Glomerular visceral epithelial cell (primary cell): ENCODE results near the gene DDIT4L.
"Not testable (repeated sequence)": the region's sequence is repeated elsewhere in the genome, so short reads cannot be mapped to it uniquely, and the experiment has no call there.

ENCODE experiments used
- DNase-seq: peaks from one replicate; pipeline ENCODE4 v3.0.0-alpha.2; 2016; ENCODE audit errors: extremely low spot score

Gene DDIT4L

DNA sequence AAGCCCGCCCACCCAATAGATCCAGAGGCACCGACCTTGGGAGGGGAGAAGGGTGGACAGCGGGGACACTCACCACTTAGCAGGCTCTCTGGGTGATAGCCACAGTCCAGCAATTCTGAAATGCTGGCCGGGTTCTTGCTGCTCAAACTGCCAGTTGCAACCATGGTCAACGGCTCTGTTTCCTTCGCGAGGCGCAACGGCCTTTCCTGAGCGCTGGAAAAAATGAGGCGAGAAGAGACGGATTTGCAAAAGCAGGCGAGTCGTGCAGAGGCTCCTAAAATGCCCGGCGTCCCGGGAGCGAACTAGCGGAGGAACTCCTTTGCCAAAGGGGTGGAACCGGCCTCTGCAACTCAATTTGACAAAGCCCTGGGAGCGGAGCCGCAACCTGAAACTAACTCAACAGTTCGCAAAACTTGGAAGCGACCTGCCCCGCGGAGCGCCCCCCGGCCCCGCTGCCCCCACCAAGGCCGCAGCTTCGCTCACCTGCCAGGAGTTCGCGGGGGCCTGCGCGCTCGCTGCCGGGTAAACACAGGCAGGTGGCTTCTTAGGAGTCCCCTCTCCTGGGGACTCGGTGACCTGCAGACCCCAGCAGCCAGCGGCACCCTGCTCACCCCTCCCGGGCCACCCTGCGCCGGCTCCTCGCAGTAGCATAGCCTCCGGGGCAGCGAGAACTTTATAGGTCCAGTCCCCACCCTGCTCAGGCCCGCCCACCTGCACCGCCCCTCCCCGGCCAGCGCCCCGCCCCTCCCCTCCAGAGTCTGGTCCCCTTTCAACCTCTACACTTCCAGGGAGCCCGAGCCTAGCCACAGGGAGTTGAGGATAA is at the start of gene DDIT4L:
Gene DDIT4L (minus strand): TSS at position 649 of the 823 bp plus-strand sequence. CDS start 485 bp downstream, at position 164.
- DNase-seq, result peak; percentile 36

DNA sequence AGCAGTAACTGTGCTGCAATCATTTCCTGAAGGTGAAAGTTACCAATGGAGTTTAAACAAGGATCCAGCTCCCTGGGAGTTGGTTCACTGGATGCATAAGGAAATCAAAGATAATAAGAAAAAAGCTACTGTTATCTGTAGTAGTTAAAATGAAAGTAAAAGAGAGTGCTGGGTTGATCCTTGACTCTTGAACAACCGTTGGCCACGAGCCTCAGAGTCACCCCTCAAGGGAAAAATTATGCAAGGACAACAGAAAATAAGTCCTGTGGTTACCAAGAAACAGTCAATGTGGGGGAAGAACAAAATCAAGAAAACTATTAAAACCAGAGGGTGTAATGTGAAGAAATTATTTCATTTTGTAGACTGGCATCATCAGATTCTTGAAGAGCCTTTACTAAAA is 49.7 kb upstream of the DDIT4L start:
- DNase-seq, result no peak

- no peak for DNase-seq
Measured at GRCh38 chr4:100224721-100225120, 34.5 kb upstream of the DDIT4L start.

GRCh38 chr4:100224160-100224559 is 33.9 kb upstream of the DDIT4L start:
- DNase-seq, result no peak

DNA sequence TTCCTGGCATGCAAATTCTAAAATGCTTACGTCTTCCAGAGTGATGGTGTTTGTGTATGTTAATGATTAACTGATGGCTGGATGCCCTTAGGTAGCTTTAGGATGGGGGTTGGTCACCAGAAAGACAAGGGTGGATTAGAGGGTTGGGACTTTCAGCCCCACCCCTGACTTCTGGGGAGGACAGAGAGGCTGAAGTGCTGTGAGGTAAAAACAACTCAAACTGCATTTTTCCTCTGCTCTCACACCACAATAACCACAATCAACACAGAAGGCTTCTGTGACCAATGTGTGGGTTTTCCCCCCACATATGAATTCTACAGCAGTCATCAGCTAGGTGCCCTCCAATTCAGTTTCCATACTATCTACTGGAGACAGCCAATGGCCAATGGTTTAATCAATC is 18.7 kb upstream of the DDIT4L start:
- peak; percentile 83 for DNase-seq

DNA sequence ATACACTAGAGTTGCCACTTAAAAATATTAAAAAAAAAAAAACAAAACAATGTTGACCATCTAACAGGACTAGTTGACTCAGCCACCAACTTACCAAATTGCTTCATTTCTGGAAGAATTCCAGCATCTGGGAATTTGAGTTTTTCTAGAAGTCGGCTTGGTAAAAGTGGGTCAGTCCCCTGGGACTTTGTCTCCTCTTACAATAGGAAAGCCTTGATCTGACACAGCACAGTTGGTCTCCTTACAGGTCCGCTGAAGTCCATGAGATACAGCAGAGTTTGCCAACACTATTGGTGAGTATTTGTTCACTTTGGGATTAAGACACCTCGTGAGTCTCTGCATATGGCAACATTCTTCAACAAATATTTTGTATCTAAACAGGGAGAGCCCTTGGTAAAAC is 18.2 kb upstream of the DDIT4L start:
- DNase-seq, result peak; percentile 25

DNA sequence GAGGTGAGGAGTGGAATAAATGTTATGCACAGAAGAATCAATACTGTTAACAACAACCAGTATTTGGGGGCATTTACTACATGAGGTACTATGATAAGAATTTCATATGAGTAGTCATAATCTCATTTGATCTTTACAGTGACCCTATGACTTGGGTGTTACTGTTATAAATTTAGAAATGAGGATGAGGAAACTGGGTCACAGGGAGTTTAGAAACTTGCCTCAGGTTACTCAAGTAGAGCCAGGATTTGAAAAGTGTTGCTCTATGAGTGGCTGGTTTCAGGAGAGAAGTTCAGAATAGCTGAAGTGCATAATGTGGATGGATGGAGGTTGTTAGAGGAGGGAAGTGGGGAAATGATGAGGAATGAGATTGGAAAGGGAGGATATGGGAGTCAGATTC is 16.6 kb upstream of the DDIT4L start:
- DNase-seq, result no peak

DNA sequence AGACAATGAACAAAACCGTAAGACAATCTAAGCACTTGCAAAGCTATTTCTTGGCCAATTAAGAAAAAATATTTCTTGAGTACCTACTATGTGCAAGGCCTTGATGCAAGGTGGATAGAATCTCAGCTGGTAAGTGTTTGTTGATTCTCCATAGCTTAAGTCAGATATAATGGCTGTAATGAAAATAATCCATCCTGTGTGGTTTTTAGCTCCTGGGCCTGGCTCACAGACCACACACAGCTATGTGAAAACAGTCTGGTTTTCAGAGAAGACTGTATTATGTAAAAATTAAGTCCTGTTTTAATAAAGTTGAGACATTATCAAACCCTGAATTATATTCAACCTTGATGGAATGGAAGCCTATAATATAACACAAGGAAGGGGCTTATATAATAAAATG is 7.8 kb upstream of the DDIT4L start:
- DNase-seq, result no peak

DNA sequence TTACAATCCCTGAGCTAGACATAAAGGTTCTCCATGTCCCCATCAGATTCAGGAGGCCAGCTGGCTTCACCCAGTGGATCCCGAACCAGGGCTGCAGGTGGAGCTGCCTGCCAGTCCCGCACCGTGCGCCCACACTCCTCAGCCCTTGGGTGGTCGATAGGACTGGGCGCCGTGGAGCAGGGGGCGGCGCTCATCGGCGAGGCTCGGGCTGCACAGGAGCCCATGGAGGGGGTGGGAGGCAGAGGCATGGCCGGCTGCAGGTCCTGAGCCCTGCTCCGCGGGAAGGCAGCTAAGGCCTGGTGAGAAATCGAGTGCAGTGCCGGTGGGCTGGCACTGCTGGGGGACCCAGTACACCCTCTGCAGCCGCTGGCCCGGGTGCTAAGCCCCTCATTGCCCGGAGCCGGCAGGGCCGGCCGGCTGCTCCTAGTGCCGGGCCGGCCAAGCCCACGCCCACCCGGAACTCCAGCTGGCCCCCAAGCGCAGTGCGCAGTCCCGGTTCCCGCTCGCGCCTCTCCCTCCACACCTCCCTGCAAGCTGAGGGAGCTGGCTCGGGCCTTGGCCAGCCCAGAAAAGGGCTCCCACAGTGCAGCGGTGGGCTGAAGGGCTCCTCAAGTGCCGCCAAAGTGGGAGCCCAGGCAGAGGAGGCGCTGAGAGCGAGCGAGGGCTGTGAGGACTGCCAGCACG is 6.3 kb upstream of the DDIT4L start:
- DNase-seq, result not testable (repeated sequence)

GRCh38 chr4:100190643-100191600 is 654 bp upstream of the DDIT4L start:
- DNase-seq, result peak; percentile 11

DNA sequence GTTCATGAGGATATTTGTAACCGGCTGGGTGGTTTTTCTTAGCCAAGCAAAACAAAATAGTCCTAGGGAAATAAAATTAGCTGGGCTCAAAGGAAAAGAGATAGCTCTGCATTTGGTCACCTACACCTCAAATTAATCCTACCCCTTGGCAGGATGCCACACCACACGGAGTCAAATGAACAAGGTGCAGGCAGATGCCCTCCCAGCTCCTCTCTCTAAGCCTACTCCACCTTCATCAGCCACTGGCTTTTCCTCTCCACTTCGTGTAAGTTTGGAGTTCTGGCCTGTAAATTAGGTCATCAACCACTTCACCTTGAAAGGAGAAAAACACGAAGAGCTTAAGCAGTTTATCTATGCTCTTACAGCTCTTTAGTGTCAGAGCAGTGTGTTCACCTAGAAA is 1.4 kb downstream of the DDIT4L start:
- DNase-seq, result peak; percentile 33

- DNase-seq, result no peak
Measured at GRCh38 chr4:100187781-100188180, 2.5 kb downstream of the DDIT4L start.

DNA sequence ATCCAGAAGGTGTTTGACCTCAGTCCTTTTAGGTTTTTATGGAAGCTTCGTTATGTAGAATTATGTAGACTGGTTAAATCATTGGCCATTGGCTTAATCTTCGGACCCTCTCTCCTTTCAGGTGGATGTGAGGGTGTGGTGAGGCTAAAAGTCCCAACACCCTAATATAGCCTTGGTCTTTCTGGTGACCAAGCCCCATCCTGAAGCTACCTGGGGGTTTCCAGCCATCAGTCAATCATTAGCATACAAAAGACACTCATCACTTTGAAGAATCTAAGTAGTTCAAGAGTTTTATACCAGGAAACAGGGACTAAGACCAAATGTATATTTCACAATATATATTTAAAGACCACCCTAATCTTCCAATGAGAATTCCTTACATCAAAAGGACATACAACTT is 5.5 kb downstream of the DDIT4L start:
- no peak for DNase-seq

GRCh38 chr4:100177855-100178254 is 12.4 kb downstream of the DDIT4L start:
- DNase-seq, result no peak

- no peak for DNase-seq
Measured at GRCh38 chr4:100177126-100177525, 13.1 kb downstream of the DDIT4L start.

DNA sequence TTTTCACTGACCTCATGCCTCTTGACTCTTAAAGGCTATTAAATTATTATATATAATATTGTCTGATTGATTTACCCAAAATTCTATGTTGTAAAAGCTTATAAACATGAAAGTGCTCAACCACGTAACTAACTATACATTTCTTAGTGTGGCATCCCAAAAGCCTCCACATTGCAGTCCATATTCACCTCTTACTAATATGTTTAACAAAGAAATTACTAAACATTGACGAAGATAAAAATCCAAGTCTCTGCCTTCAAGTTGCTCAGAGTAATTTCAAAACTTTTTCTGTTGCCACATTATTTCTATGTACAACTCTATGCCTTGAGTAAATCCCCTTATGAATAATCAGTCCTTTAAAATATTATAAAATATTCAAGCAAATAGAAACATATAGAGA is 14.4 kb downstream of the DDIT4L start:
- DNase-seq, result no peak

GRCh38 chr4:100174985-100175383 is 15.3 kb downstream of the DDIT4L start:
- no peak for DNase-seq

DNA sequence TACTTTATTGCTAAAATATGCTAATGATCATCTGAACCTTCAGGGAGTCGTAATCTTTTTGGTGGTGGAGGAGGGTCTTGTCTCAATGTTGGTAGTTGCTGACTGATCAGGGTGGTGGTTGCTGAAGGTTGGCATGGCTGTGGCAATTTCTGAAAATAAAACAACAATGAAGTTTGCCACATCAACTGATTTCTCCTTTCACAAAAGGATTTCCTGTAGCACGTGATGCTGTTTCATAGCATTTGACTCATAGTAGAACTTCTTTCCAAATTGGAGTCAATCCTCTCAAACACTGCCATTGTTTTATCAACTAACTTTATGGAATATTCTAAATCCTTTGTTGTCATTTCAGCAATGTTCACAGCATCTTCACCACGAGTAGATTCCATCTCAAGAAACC is 19.3 kb downstream of the DDIT4L start:
- DNase-seq, result no peak

DNA sequence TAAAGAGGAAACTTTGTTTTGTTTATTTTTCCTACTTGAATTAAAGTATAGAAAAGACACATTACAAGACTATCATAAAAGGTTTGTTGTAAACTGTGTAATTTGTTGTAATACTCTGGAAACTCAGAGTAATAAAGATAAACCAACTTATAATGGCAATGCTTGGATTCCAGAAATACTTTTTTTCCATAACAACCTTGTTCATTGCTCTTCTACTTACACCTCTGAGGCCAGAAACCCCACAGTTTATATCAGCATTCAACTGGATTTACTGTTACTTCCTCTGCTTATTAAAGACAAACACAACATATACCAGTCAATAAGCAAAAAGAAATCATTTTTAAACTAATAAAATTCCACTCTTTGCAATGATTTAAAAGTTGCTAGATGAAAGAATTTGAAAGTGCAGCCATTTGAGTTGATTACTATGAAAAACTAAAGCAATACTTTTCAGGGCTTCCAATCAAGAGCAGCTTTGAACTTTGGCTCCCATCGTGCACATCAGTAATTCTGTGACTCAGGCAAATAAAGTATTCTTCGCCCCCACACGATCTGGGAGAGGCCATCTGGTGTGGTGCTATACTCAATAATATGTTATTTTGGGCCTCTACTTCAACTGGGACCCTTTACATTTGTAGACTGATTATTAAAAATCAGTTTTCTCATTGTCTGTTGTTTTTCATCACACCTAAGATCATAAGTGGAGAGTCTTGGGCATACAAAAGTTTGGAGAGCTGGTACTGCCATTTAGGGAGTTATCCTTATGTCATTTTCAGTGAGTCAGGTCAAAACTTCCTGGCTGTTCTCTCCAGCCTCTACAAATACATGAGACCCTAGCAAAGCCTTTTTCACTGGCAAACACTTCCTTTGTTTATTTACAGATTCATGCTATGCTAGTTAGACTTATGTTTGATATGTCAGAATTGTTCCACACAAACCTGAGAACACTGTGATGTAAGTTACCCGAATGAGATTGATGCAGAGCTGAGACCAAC is 20.5 kb downstream of the DDIT4L start:
- no peak for DNase-seq

- no peak for DNase-seq
Measured at GRCh38 chr4:100168521-100168920, 21.7 kb downstream of the DDIT4L start.
